ENCODE data around the gene ZRSR2. TPM values are rescaled to one million over a fixed set of nuclear protein-coding genes. Genes with fewer than 3 reads are reported as not detected.
A peak's percentile ranks its signal among the peaks of the same experiment; 100 is the strongest.
"Not testable (repeated sequence)": the region's sequence is repeated elsewhere in the genome, so short reads cannot be mapped to it uniquely, and the experiment has no call there.

ZRSR2 gene, protein sequence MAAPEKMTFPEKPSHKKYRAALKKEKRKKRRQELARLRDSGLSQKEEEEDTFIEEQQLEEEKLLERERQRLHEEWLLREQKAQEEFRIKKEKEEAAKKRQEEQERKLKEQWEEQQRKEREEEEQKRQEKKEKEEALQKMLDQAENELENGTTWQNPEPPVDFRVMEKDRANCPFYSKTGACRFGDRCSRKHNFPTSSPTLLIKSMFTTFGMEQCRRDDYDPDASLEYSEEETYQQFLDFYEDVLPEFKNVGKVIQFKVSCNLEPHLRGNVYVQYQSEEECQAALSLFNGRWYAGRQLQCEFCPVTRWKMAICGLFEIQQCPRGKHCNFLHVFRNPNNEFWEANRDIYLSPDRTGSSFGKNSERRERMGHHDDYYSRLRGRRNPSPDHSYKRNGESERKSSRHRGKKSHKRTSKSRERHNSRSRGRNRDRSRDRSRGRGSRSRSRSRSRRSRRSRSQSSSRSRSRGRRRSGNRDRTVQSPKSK
- total RNA-seq (ENCODE audit: unreplicated experiment), result 8.5 TPM
- long read RNA-seq, partial matches to known transcripts, result 1 of 3 reads
- long read RNA-seq, other reads (novel, unspliced or antisense), result 1 of 3 reads

DNA sequence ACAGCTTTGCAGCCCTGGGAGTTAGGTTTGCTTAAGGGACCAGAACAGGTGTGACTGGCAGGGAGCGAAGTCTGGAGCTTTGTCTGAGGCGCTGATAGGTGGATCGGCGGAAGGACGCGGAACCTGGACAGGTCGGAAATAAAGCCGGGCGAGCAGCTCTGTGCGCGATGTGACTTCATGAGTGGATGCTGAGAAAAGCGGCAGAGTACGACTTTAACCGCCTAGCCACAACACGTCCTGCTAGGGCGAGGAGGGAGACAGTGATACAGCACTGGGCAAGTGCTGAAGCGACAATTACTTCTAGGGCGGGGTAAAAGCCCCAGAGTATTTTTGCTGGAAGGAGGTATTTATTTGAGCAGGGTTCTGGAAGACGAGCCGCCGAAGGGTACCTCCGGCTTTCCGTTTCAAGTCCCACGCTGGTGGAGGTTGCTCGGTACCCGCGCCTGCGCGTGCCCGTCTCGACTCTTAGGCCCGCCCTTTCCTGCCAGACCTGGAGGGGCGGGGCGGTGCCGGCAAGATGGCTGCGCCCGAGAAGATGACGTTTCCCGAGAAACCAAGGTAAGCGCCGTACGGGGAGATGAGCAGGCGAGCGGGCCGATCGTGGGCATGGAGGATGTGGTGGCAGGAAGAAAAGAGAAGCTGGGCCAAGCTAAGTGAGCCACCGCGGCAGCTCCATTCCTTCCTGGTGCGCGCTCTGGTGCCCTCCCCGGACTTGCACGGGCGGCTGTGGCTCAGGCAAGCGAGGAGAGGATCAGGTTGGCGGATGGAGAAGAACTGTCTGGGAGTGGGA is at the start of gene ZRSR2:
TSS of gene ZRSR2 (plus strand) at position 506 of the 790 bp plus-strand sequence. CDS start at position 518, 12 bp downstream.
- Mint-ChIP-seq H3K27me3 (ENCODE audit: unreplicated experiment) (no peaks in the 10 kb centered on the region), H3K4me3 (ENCODE audit: unreplicated experiment) (no peak within 1 kb of the TSS), H3K36me3 (ENCODE audit: unreplicated experiment) (no peaks in the 10 kb centered on the region), H3K4me1 (ENCODE audit: low read depth, unreplicated experiment) (no peaks in the 10 kb centered on the region), H3K9me3 (ENCODE audit: unreplicated experiment) (no peaks in the 10 kb centered on the region), H3K27ac (ENCODE audit: unreplicated experiment) (no peak within 1 kb of the TSS)
- TF ChIP-seq, protein P1, sequence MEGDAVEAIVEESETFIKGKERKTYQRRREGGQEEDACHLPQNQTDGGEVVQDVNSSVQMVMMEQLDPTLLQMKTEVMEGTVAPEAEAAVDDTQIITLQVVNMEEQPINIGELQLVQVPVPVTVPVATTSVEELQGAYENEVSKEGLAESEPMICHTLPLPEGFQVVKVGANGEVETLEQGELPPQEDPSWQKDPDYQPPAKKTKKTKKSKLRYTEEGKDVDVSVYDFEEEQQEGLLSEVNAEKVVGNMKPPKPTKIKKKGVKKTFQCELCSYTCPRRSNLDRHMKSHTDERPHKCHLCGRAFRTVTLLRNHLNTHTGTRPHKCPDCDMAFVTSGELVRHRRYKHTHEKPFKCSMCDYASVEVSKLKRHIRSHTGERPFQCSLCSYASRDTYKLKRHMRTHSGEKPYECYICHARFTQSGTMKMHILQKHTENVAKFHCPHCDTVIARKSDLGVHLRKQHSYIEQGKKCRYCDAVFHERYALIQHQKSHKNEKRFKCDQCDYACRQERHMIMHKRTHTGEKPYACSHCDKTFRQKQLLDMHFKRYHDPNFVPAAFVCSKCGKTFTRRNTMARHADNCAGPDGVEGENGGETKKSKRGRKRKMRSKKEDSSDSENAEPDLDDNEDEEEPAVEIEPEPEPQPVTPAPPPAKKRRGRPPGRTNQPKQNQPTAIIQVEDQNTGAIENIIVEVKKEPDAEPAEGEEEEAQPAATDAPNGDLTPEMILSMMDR (IDR thresholded peaks at IDR 0.05; ENCODE audit: partially characterized antibody, unreplicated experiment), result no peak
- peak; percentile 82 for DNase-seq

DNA sequence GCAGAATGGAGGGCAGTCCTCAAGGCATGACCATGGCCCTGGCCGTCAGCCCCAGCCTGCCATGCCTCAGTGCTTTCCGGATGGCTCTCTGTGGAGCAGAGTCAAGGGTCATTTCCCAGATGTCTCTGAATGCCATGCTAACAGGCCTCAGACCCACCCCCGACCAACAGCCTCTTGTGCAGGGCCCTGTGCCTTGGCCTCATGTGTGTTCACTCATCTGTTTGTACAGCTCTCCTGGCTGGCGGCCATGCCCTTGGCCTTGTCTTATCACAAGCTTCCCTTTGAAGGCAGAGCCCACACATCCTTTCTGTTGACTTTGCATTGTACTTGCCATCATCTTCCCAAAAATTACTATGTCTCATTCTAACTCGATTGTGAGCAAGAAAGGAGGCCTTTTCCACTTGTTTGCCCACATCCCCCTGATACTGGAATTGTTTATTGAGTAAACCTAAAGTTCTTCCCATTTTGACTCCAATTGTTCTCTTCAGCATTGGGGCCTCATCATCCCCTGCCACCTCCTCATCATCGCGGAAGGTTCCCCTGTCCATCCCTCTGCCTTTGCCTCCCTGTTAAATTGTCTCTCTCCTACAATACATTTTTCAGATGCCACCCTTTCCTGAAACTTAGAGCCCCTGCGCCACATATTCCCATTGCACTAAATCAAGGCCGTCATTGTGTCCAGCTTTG is 46.0 kb upstream of the ZRSR2 start:
- no peak overlapping the region for H3K4me3 Mint-ChIP-seq (ENCODE audit: unreplicated experiment)
- no peaks in the 10 kb centered on the region for H3K27me3 Mint-ChIP-seq (ENCODE audit: unreplicated experiment)
- no peaks in the 10 kb centered on the region for H3K4me1 Mint-ChIP-seq (ENCODE audit: low read depth, unreplicated experiment)
- no peaks in the 10 kb centered on the region for H3K36me3 Mint-ChIP-seq (ENCODE audit: unreplicated experiment)
- no peak for DNase-seq
- H3K9me3 Mint-ChIP-seq (ENCODE audit: unreplicated experiment), result no peaks in the 10 kb centered on the region
- H3K27ac Mint-ChIP-seq (ENCODE audit: unreplicated experiment), result no peak overlapping the region
- TF ChIP-seq, protein P1 (IDR thresholded peaks at IDR 0.05; ENCODE audit: partially characterized antibody, unreplicated experiment), result no peak

DNA sequence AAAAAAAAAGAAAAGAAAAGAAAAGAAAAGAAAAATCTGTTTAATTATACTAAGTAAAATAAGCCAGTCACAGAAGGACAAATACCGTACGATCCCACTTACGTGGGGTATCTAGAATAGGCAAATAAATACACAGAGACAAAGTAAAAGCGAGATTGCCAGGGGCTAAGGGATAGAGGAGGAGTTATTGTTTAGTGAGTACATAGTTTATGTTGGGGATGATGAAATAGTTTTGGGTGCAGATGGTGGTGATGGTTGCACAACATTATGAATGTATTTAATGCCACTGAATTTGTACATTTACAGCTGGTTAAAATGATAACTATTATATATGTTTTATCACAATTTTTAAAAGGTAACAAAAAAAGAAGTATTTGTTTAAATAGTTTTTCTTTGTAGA is 45.1 kb upstream of the ZRSR2 start:
- H3K27ac Mint-ChIP-seq (ENCODE audit: unreplicated experiment), result no peak overlapping the region
- H3K27me3 Mint-ChIP-seq (ENCODE audit: unreplicated experiment), result no peaks in the 10 kb centered on the region
- no peak for DNase-seq
- TF ChIP-seq, protein P1 (IDR thresholded peaks at IDR 0.05; ENCODE audit: partially characterized antibody, unreplicated experiment), result no peak
- H3K36me3 Mint-ChIP-seq (ENCODE audit: unreplicated experiment), result no peaks in the 10 kb centered on the region
- H3K4me1 Mint-ChIP-seq (ENCODE audit: low read depth, unreplicated experiment), result no peaks in the 10 kb centered on the region
- no peak overlapping the region for H3K4me3 Mint-ChIP-seq (ENCODE audit: unreplicated experiment)
- no peaks in the 10 kb centered on the region for H3K9me3 Mint-ChIP-seq (ENCODE audit: unreplicated experiment)

DNA sequence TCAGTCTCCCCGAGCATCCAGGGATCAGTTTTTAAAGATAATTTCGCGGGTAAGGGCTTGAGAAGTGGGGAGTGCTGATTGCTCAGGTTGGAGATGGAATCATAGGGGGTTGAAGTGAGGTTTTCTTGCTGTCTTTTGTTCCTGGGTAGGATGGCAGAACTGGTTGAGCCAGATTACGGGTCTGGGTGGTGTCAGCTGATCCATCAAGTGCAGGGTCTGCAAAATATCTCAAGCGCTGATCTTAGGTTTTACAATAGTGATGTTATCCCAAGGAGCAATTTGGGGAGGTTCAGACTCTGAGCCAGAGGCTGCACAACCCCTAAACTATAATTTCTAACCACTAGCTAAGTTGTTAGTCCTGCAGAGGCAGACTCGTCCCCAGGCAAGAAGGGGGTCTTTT is 43.6 kb upstream of the ZRSR2 start:
- not testable (repeated sequence) for H3K4me1 Mint-ChIP-seq (ENCODE audit: low read depth, unreplicated experiment); DNase-seq; H3K27me3 Mint-ChIP-seq (ENCODE audit: unreplicated experiment); H3K36me3 Mint-ChIP-seq (ENCODE audit: unreplicated experiment); H3K27ac Mint-ChIP-seq (ENCODE audit: unreplicated experiment); H3K4me3 Mint-ChIP-seq (ENCODE audit: unreplicated experiment); H3K9me3 Mint-ChIP-seq (ENCODE audit: unreplicated experiment)

DNA sequence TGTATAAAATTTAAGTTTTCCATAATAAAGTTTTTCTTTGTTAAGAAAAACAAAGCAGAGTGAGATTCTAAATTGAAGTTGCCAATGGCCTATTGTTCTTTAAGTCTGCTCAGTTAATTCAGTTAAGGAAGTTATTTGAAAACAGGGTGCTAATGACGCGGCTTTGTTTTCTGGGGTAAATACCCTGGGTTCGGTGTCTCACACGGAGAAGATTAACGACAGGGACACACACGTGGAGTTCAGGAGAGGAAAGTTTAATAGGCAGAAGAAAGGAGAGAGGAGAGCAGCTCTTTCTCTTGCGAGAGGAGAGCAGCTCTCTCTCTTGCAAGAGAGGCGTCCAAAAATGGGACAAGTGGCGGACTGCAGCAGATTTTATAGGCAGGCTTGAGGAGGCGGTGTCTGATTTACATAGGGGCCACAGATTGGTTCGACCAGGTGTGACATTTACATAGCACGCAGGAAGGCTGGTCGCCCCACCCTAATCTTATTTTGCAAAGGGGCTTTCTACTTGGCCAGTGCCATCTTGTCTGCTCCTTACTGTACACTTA is 42.6 kb upstream of the ZRSR2 start:
- TF ChIP-seq, protein P1 (IDR thresholded peaks at IDR 0.05; ENCODE audit: partially characterized antibody, unreplicated experiment), result no peak
- Mint-ChIP-seq H3K36me3 (ENCODE audit: unreplicated experiment) (no peaks in the 10 kb centered on the region), H3K27ac (ENCODE audit: unreplicated experiment) (no peak overlapping the region), H3K9me3 (ENCODE audit: unreplicated experiment) (no peaks in the 10 kb centered on the region), H3K4me3 (ENCODE audit: unreplicated experiment) (no peak overlapping the region), H3K4me1 (ENCODE audit: low read depth, unreplicated experiment) (no peaks in the 10 kb centered on the region), H3K27me3 (ENCODE audit: unreplicated experiment) (no peaks in the 10 kb centered on the region)
- no peak for DNase-seq
